H9 (cell line): ENCODE data around the gene TACC2. TPM values are rescaled to one million over a fixed set of nuclear protein-coding genes. Genes with fewer than 3 reads are reported as not detected.
"Not testable (repeated sequence)": the region's sequence is repeated elsewhere in the genome, so short reads cannot be mapped to it uniquely, and the experiment has no call there.

ENCODE experiments used
- DNase-seq: peaks from one replicate; pipeline ENCODE4 v3.0.0-alpha.2; 2017
- H2AFZ ChIP-seq: one replicate; pipeline ENCODE4 v1.6.1; 2013; ENCODE audit warnings: mild to moderate bottlenecking, low read length, control low read depth, moderate library complexity
- H2AK5ac ChIP-seq: 2 replicates; pipeline ENCODE4 v1.6.1; 2013; ENCODE audit warnings: low read length, control low read depth, mixed read lengths; ENCODE audit not compliant: insufficient read length
- H2BK120ac ChIP-seq: one replicate; pipeline ENCODE4 v1.6.1; 2013; ENCODE audit warnings: low read depth, mild to moderate bottlenecking, low read length, control low read depth, inconsistent platforms; ENCODE audit not compliant: poor library complexity, severe bottlenecking
- H2BK12ac ChIP-seq: 2 replicates; pipeline ENCODE4 v1.6.1; 2013; ENCODE audit warnings: low read length, control low read depth, mixed read lengths, low read depth; ENCODE audit not compliant: insufficient read length
- H2BK15ac ChIP-seq: 2 replicates; pipeline ENCODE4 v1.6.1; 2013; ENCODE audit warnings: low read depth, low read length, control low read depth
- H2BK20ac ChIP-seq: one replicate; pipeline ENCODE4 v1.6.1; 2013; ENCODE audit warnings: low read depth, mild to moderate bottlenecking, low read length, control low read depth, inconsistent platforms; ENCODE audit not compliant: poor library complexity, severe bottlenecking
- H2BK5ac ChIP-seq: 2 replicates; pipeline ENCODE4 v1.6.1; 2013; ENCODE audit warnings: low read length, control low read depth, mixed read lengths; ENCODE audit not compliant: insufficient read length
- H3K14ac ChIP-seq: 2 replicates; pipeline ENCODE4 v1.6.1; 2013; ENCODE audit warnings: low read length, control low read depth; ENCODE audit not compliant: insufficient read depth
- H3K18ac ChIP-seq: 2 replicates; pipeline ENCODE4 v1.6.1; 2013; ENCODE audit warnings: low read depth, mild to moderate bottlenecking, mixed read lengths, low read length, control low read depth; ENCODE audit not compliant: insufficient read length
- H3K23ac ChIP-seq: 2 replicates; pipeline ENCODE4 v1.6.1; 2013; ENCODE audit warnings: low read length, control low read depth, mixed read lengths, low read depth; ENCODE audit not compliant: insufficient read length
- H3K23me2 ChIP-seq: 2 replicates; pipeline ENCODE4 v1.6.1; 2013; ENCODE audit warnings: low read depth, mild to moderate bottlenecking, mixed read lengths, low read length, control low read depth; ENCODE audit not compliant: insufficient read length, poor library complexity, severe bottlenecking
- H3K27ac ChIP-seq: 2 replicates; pipeline ENCODE4 v1.5.1; 2013; ENCODE audit warnings: low read length, control low read depth, mixed read lengths, low read depth; ENCODE audit not compliant: insufficient read length
- H3K27me3 ChIP-seq: 2 replicates; pipeline ENCODE4 v1.6.1; 2013; ENCODE audit warnings: low read length, control low read depth, inconsistent platforms; ENCODE audit not compliant: insufficient read depth
- H3K4ac ChIP-seq: 2 replicates; pipeline ENCODE4 v1.6.1; 2013; ENCODE audit warnings: low read depth, mild to moderate bottlenecking, control low read depth, inconsistent platforms, low read length, moderate library complexity
- H3K4me1 ChIP-seq: 2 replicates; pipeline ENCODE4 v1.6.1; 2013; ENCODE audit warnings: low read length, control low read depth, inconsistent platforms; ENCODE audit not compliant: insufficient read depth
- H3K4me2 ChIP-seq: 2 replicates; pipeline ENCODE4 v1.6.1; 2013; ENCODE audit warnings: low read length, control low read depth, mixed read lengths; ENCODE audit not compliant: insufficient read length, insufficient read depth
- H3K56ac ChIP-seq: 2 replicates; pipeline ENCODE4 v1.6.1; 2013; ENCODE audit warnings: low read depth, mild to moderate bottlenecking, mixed read lengths, low read length, control low read depth; ENCODE audit not compliant: insufficient read length
- H3K79me1 ChIP-seq: 2 replicates; pipeline ENCODE4 v1.6.1; 2013; ENCODE audit warnings: low read depth, mild to moderate bottlenecking, moderate library complexity, low read length, control low read depth, inconsistent platforms; ENCODE audit not compliant: insufficient read depth, poor library complexity, severe bottlenecking
- H3K79me2 ChIP-seq: 2 replicates; pipeline ENCODE4 v1.6.1; 2013; ENCODE audit warnings: low read length, control low read depth, inconsistent platforms; ENCODE audit not compliant: insufficient read depth
- H3K9ac ChIP-seq: 2 replicates; pipeline ENCODE4 v1.6.1; 2013; ENCODE audit warnings: low read length, control low read depth, mixed read lengths; ENCODE audit not compliant: insufficient read length; ENCODE audit errors: extremely low read depth
- H3K9me3 ChIP-seq: one replicate; pipeline ENCODE4 v1.6.1; 2013; ENCODE audit warnings: low read depth, low read length, inconsistent platforms; ENCODE audit not compliant: control insufficient read depth
- H3T11ph ChIP-seq: one replicate; pipeline ENCODE4 v1.6.1; 2013; ENCODE audit warnings: mild to moderate bottlenecking, low read length, control low read depth, inconsistent platforms
- H4K20me1 ChIP-seq: one replicate; pipeline ENCODE4 v1.6.1; 2013; ENCODE audit not compliant: control insufficient read depth, insufficient read length, insufficient read depth
- H4K5ac ChIP-seq: 2 replicates; pipeline ENCODE4 v1.6.1; 2013; ENCODE audit warnings: low read depth, mild to moderate bottlenecking, mixed read lengths, low read length, control low read depth; ENCODE audit not compliant: insufficient read length
- H4K8ac ChIP-seq: replicated peaks from 2 replicates; pipeline ENCODE4 v1.6.1; 2013; ENCODE audit warnings: low read length, control low read depth, mixed read lengths, low read depth; ENCODE audit not compliant: insufficient read length
- H4K91ac ChIP-seq: 2 replicates; pipeline ENCODE4 v1.6.1; 2013; ENCODE audit warnings: low read depth, mild to moderate bottlenecking, moderate library complexity, mixed read lengths, low read length, control low read depth; ENCODE audit not compliant: insufficient read length
- H3K27ac Mint-ChIP-seq, 3 experiments: 2 replicates in 2 of 3; 3 replicates in 1 of 3; pipeline ENCODE4 v1.8.0; 2020 to 2021; ENCODE audit warnings: mixed read lengths in 3 of 3, mild to moderate bottlenecking in 1 of 3, moderate library complexity in 1 of 3
- H3K27me3 Mint-ChIP-seq: 2 replicates; pipeline ENCODE4 v1.8.0; 2021; ENCODE audit warnings: low read depth, mild to moderate bottlenecking, moderate library complexity, mixed read lengths
- H3K36me3 Mint-ChIP-seq, 3 experiments: 2 replicates in 2 of 3; 3 replicates in 1 of 3; pipeline ENCODE4 v1.8.0; 2020 to 2021; ENCODE audit warnings: low read depth in 3 of 3, mixed read lengths in 3 of 3; ENCODE audit not compliant: insufficient read depth in 1 of 3
- H3K4me1 Mint-ChIP-seq, 2 experiments: 2 replicates each; pipeline ENCODE4 v1.8.0; 2020; ENCODE audit warnings: mixed read lengths in 2 of 2
- H3K4me3 Mint-ChIP-seq, 2 experiments: 2 replicates in 1 of 2; 3 replicates in 1 of 2; pipeline ENCODE4 v1.8.0; 2020 to 2021; ENCODE audit warnings: mild to moderate bottlenecking in 2 of 2, mixed read lengths in 2 of 2, moderate library complexity in 1 of 2
- H3K9me3 Mint-ChIP-seq, 2 experiments: 2 replicates in 1 of 2; 3 replicates in 1 of 2; pipeline ENCODE4 v1.8.0; 2020; ENCODE audit warnings: mild to moderate bottlenecking in 2 of 2, mixed read lengths in 2 of 2, moderate library complexity in 1 of 2
- WGBS: extraction: QIAGEN DNeasy Blood & Tissue Kit; methylation state at CpG from one replicate; pipeline ENCODE4 v1.1.7; 2013; ENCODE audit warnings: missing lambda C conversion rate, low lambda C conversion rate, mixed read lengths; ENCODE audit not compliant: insufficient read length; ENCODE audit errors: extremely low coverage; 5-methylcytosine and 5-hydroxymethylcytosine counted together
- total RNA-seq: library from RNA; stranded (reverse); gene quantifications from 2 replicates; pipeline ENCODE4 v1.2.1, GENCODE V29; 2021
- TF ChIP-seq, protein P1 (sequence below): fragments of 200-600 bp; sonication (generic); conservative IDR thresholded peaks from 3 replicates; pipeline ENCODE4 v1.8.0; 2021; ENCODE audit warnings: antibody characterized with exemption, mild to moderate bottlenecking

TACC2 gene
- total RNA-seq, 1 experiment from 2014 or later = 58.1 TPM

DNA sequence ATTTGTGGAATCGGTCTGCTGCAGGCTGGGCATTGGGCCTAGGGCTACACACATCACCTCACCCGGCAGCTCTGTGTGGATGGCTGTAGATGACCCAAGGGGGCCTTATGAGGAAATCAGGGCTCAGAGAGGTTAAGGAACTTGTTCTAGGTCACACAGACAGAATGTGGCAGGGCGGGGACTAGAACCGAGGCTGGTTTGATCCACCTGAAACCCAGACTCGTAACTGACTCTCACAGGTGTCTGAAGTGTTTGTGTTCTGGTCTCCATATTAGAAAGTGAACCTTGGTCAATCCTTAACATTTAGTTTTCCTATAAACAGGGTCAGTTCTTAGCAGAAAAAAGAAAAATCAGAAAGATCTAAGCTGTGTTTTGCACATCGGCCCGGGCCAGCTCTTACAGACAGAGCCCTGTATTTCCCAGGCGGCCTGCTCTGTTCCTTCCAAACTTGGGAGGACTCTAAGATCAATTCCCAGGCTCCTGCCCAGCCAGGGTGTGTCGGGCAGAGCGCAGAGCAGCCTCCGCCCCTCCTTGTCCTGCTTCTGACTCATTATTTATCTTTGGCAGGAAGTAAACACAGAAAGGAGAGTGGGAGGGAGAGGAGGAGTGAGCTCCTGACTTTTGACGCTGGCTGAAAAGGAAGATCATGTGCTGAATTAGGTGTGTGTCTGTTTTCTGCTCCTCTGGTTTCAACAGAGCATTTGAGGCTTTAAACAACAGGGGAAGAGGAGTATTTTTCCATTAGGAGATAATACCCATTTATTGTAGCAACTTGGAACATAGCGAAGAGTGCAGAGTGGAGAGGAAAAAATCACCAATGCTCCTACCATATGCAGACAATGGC is 74.1 kb downstream of the TACC2 start:
- no peaks in the 10 kb centered on the region for H3K36me3 Mint-ChIP-seq
- Histone ChIP-seq H2BK12ac (no peak overlapping the region), H4K8ac (no peak overlapping the region), H3K23ac (no peak overlapping the region), H3K9me3 (no peaks in the 10 kb centered on the region), H3K4me2 (no peak overlapping the region), H2AFZ (no peak overlapping the region), H2BK120ac (no peak overlapping the region), H3K14ac (no peak overlapping the region), H2AK5ac (no peak overlapping the region), H2BK15ac (no peak overlapping the region), H3K4ac (no peak overlapping the region), H2BK5ac (no peak overlapping the region), H3K9ac (no peak overlapping the region), H4K91ac (no peak overlapping the region), H3K23me2 (no peaks in the 10 kb centered on the region), H3K56ac (no peak overlapping the region), H4K20me1 (no peaks in the 10 kb centered on the region), H3K79me2 (no peaks in the 10 kb centered on the region), H3K27me3 (no peaks in the 10 kb centered on the region), H3T11ph (no peak overlapping the region), H4K5ac (no peak overlapping the region), H2BK20ac (no peak overlapping the region), H3K4me1 (peaks cover 2% of the 10 kb centered on the region; the same call in 1 of the 2 replicates), H3K79me1 (no peaks in the 10 kb centered on the region), H3K18ac (no peak overlapping the region), H3K27ac (no peak overlapping the region)
- H3K9me3 Mint-ChIP-seq = peaks cover 0 to 4% of the 10 kb centered on the region in 2 experiments; a peak in 3 of 5 replicates
- peaks cover 1% of the 10 kb centered on the region; the same call in 1 of the 2 replicates for H3K27me3 Mint-ChIP-seq
- DNase-seq = peak; percentile 83
- TF ChIP-seq, protein P1, sequence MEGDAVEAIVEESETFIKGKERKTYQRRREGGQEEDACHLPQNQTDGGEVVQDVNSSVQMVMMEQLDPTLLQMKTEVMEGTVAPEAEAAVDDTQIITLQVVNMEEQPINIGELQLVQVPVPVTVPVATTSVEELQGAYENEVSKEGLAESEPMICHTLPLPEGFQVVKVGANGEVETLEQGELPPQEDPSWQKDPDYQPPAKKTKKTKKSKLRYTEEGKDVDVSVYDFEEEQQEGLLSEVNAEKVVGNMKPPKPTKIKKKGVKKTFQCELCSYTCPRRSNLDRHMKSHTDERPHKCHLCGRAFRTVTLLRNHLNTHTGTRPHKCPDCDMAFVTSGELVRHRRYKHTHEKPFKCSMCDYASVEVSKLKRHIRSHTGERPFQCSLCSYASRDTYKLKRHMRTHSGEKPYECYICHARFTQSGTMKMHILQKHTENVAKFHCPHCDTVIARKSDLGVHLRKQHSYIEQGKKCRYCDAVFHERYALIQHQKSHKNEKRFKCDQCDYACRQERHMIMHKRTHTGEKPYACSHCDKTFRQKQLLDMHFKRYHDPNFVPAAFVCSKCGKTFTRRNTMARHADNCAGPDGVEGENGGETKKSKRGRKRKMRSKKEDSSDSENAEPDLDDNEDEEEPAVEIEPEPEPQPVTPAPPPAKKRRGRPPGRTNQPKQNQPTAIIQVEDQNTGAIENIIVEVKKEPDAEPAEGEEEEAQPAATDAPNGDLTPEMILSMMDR = no peak
- peak overlapping the region; percentile 23 to 77 (median 74); a peak in 6 of 7 replicates for H3K27ac Mint-ChIP-seq
- H3K4me1 Mint-ChIP-seq = peaks cover 18 to 21% of the 10 kb centered on the region in 2 experiments
- no peak overlapping the region for H3K4me3 Mint-ChIP-seq
- WGBS = no CpG with 5 or more reads among the region's 13 CpGs

DNA sequence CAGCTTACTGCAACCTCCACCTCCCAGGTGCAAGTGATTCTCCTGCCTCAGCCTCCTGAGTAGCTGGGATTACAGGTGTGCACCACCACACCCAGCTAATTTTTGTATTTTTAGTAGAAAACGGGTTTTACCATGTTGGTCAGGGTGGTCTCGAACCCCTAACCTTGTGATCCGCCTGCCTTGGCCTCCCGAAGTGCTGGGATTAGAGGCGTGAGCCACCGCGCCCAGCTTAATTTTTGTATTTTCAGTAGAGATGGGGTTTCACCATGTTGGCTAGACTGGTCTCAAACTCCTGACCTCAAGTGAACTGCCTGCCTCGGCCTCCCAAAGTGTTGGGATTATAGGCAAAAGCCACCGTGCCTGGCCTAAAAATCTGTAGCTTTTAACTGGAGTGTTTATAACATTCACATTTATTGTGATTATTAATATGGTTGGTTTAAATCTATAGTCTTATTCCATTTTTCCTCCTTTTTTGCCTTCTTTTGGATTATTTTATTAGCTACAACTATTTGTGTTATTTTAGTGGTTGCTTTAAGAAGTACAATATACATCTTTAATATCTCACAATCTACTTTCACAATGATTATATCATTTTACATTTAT is 77.5 kb downstream of the TACC2 start:
- not testable (repeated sequence) for H4K8ac ChIP-seq, H3K14ac ChIP-seq, H3K27me3 Mint-ChIP-seq, H3T11ph ChIP-seq, H3K4me2 ChIP-seq, H3K23me2 ChIP-seq, H3K27me3 ChIP-seq, H2BK120ac ChIP-seq, H3K9me3 Mint-ChIP-seq, H3K27ac ChIP-seq, H3K4me1 ChIP-seq, H3K79me2 ChIP-seq, H2AFZ ChIP-seq, H3K27ac Mint-ChIP-seq, H3K79me1 ChIP-seq, H3K23ac ChIP-seq, H4K20me1 ChIP-seq, H3K4me3 Mint-ChIP-seq, H4K5ac ChIP-seq, H3K9me3 ChIP-seq, H3K56ac ChIP-seq, H2BK5ac ChIP-seq, H3K18ac ChIP-seq, H2BK15ac ChIP-seq, H3K4ac ChIP-seq, H2AK5ac ChIP-seq, H3K9ac ChIP-seq, H2BK20ac ChIP-seq, H4K91ac ChIP-seq, H3K36me3 Mint-ChIP-seq, DNase-seq, H2BK12ac ChIP-seq
- no CpG with 5 or more reads among the region's 9 CpGs for whole genome bisulfite sequencing
- H3K4me1 Mint-ChIP-seq = peaks cover 15% of the 10 kb centered on the region in 2 experiments
